ENCODE measurements around the gene KLF8. TPM values are rescaled to one million over a fixed set of nuclear protein-coding genes. Genes with fewer than 3 reads are reported as not detected.

The KLF8 gene
- total RNA-seq, 8 experiments from 2014 or later, result 0.13 to 26.6 (median 0.64) TPM

DNA sequence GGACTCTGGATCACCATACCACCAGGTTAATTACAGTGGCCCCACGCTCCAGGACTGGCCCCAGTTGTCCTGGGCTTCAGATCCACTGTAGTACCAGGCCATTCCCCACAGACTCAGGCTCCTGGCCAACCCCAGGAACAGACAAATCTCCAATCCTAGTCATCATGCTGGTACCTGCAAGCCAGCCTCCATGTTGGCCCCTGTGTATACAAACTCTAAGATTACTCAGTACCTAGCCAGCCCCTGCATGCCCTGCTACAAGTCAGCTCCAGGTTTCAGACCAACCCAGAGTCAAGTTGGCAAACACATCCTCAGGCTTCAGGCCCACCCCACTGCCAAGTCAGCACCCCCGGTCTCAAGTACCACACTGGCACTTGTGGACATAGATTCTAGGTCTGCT lies 85.9 kb downstream of the KLF8 start:
- Histone ChIP-seq H3K27ac (no peak overlapping the region), H3K4me1 (replicated peaks in 1 of 2) (no peaks in the 10 kb centered on the region), H3K4me3 (no peak overlapping the region)
- in situ Hi-C loops (cut with MboI; ENCODE audit: low pct_unique_long_range_greater_than_20kb in 2 of 9, low sequenced_read_pairs in 9 of 9, unreplicated experiment in 9 of 9), result no loop called here
- no peak for ATAC-seq (replicated peaks in 6 of 8)
- 60% methylated on average over 1 of the region's 2 CpGs; no CpG with 5 or more reads in 9 of the 10 experiments for WGBS, 10 experiments

DNA sequence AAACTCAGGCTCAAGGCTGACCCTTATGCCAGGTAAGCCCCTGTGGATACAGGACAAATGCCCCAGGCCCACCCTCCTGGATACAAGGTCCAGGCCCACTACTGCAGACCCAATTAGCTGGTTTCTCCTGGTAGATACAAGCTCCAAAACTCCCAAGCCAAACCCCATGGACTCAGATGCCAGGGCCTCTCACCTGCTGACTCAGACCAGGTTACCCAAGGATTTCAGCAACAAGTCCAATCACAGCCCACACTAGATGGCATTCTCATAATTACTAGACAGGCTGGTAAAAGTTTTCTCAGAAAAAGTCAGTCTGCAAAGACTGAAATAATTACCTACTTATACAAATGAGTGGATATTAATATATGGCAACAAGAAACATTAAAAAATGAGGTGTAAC lies 87.0 kb downstream of the KLF8 start:
- in situ Hi-C loops (cut with MboI; ENCODE audit: low pct_unique_long_range_greater_than_20kb in 2 of 9, low sequenced_read_pairs in 9 of 9, unreplicated experiment in 9 of 9), result no loop called here
- Histone ChIP-seq H3K4me3 (no peak overlapping the region), H3K27ac (no peak overlapping the region), H3K4me1 (replicated peaks in 1 of 2) (no peaks in the 10 kb centered on the region)
- no peak for ATAC-seq (replicated peaks in 6 of 8)

Measured in motor neuron (in vitro differentiated cells).